GM21447 (cell line): ENCODE data around the gene OTOGL.
"Not testable (repeated sequence)": the region's sequence is repeated elsewhere in the genome, so short reads cannot be mapped to it uniquely, and the experiment has no call there.

Source experiments
- ATAC-seq: cut with Tn5 transposase; IDR thresholded peaks from one replicate; pipeline ENCODE4 v1.9.1; 2021; ENCODE audit not compliant: unreplicated experiment

The OTOGL gene

GRCh38 chr12:80271780-80272179 is 172.4 kb downstream of the OTOGL start:
- no peak for ATAC-seq

- ATAC-seq, result no peak
Observed at GRCh38 chr12:80272387-80272915, 173.1 kb downstream of the OTOGL start.

- ATAC-seq, result no peak
Observed at GRCh38 chr12:80273144-80273543, 173.8 kb downstream of the OTOGL start.

GRCh38 chr12:80277732-80278131 is 178.4 kb downstream of the OTOGL start:
- no peak for ATAC-seq

GRCh38 chr12:80282226-80282625 is 182.9 kb downstream of the OTOGL start:
- ATAC-seq, result no peak

- ATAC-seq, result no peak
Observed at GRCh38 chr12:80282761-80283160, 183.4 kb downstream of the OTOGL start.

GRCh38 chr12:80291108-80291754 is 191.9 kb downstream of the OTOGL start:
- ATAC-seq, result peak; percentile 46

GRCh38 chr12:80293347-80293746 is 194.0 kb downstream of the OTOGL start:
- ATAC-seq, result peak; percentile 53

- ATAC-seq, result peak; percentile 76
Observed at GRCh38 chr12:80293759-80294158, 194.4 kb downstream of the OTOGL start.

- ATAC-seq, result no peak
Observed at GRCh38 chr12:80299219-80299618, 199.9 kb downstream of the OTOGL start.

GRCh38 chr12:80299976-80300375 is 200.6 kb downstream of the OTOGL start:
- ATAC-seq, result peak; percentile 81

GRCh38 chr12:80307436-80307835 is 208.1 kb downstream of the OTOGL start:
- ATAC-seq, result not testable (repeated sequence)

GRCh38 chr12:80313209-80313608 is 213.9 kb downstream of the OTOGL start:
- ATAC-seq, result no peak

GRCh38 chr12:80314741-80315140 is 215.4 kb downstream of the OTOGL start:
- no peak for ATAC-seq

- no peak for ATAC-seq
Observed at GRCh38 chr12:80316222-80316621, 216.9 kb downstream of the OTOGL start.

- no peak for ATAC-seq
Observed at GRCh38 chr12:80317307-80317706, 218.0 kb downstream of the OTOGL start.

GRCh38 chr12:80317899-80318298 is 218.6 kb downstream of the OTOGL start:
- ATAC-seq, result no peak

- no peak for ATAC-seq
Observed at GRCh38 chr12:80320121-80320678, 220.9 kb downstream of the OTOGL start.

- no peak for ATAC-seq
Observed at GRCh38 chr12:80321653-80322052, 222.3 kb downstream of the OTOGL start.

- no peak for ATAC-seq
Observed at GRCh38 chr12:80325167-80325959, 226.0 kb downstream of the OTOGL start.

GRCh38 chr12:80332827-80333226 is 233.5 kb downstream of the OTOGL start:
- ATAC-seq, result no peak

GRCh38 chr12:80352474-80352873 is 253.1 kb downstream of the OTOGL start:
- no peak for ATAC-seq
